Measurements from ENCODE around the gene KPTN. TPM values are rescaled to one million over a fixed set of nuclear protein-coding genes. Genes with fewer than 3 reads are reported as not detected.

The KPTN gene
- total RNA-seq, 1 donor from 2014 or later: 8.7 TPM

DNA sequence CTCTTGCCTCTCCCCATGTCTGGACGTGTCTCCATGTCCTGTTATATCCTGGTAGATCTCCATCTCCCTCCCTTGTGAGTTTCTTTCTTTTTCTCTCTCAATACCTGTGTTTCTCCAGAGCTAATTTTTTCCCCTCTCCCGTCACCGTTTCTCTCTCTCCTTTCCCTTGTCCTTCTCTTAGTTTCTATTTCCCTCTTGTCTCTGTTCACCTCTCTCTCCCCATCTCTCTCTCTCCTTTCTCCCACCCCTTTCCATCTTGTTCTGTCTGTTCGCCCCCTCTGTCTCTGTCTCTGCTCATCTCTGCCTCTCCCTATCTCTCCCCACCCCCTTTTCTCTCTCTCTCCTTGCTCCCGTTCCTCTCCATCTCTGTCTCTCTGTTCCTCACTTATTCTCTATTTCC is 25.3 kb downstream of the KPTN start:
- CTCF ChIA-PET: no interaction called here
- Mint-ChIP-seq H3K9me3 (peaks cover 5% of the 10 kb centered on the region), H3K4me3 (no peak overlapping the region), H3K4me1 (no peaks in the 10 kb centered on the region), H3K27ac (no peak overlapping the region), H3K27me3 (peaks cover 34% of the 10 kb centered on the region), H3K36me3 (ENCODE audit: low read depth) (no peaks in the 10 kb centered on the region)
- ATAC-seq (ENCODE audit: low read depth) (no peak), DNase-seq (no peak)
- intact Hi-C loops (cut with micrococcal nuclease): no loop called here
- no peak for TF ChIP-seq CTCF (IDR thresholded peaks at IDR 0.05)
- POLR2A ChIA-PET: no interaction called here

GRCh38 chr19:47456721-47457474 is 27.1 kb downstream of the KPTN start:
- ChIA-PET CTCF (no interaction called here), POLR2A (no interaction called here)
- ATAC-seq (ENCODE audit: low read depth) (no peak), DNase-seq (no peak)
- intact Hi-C loops (cut with micrococcal nuclease): no loop called here
- H3K4me3 Mint-ChIP-seq: no peak overlapping the region
- no peak overlapping the region for H3K27ac Mint-ChIP-seq
- no peaks in the 10 kb centered on the region for H3K36me3 Mint-ChIP-seq (ENCODE audit: low read depth)
- peaks cover 32% of the 10 kb centered on the region for H3K27me3 Mint-ChIP-seq
- H3K9me3 Mint-ChIP-seq: peaks cover 5% of the 10 kb centered on the region
- no peak for TF ChIP-seq CTCF (IDR thresholded peaks at IDR 0.05)
- no peaks in the 10 kb centered on the region for H3K4me1 Mint-ChIP-seq

DNA sequence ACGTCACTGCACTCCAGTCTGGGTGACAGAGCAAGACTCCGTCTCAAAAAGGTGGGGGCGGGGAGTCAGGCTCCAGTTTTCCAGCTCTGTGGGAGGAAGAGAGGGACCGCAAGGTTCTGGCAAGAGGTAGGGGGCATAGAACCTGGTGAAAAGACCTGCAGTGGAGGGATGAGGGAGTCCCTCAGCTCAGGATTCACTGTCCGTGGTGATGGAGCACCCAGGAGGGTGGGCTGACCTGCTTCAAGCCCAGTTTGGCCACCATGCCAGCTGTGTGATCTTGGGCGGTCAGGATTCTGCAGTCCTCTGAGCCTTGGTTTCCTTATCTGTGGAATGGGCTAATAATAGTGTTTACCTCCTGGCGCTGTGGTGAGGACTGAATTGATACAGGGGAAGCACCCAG is 33.5 kb downstream of the KPTN start:
- Mint-ChIP-seq H3K4me3 (no peak overlapping the region), H3K9me3 (peaks cover 9% of the 10 kb centered on the region), H3K27me3 (peaks cover 52% of the 10 kb centered on the region), H3K27ac (no peak overlapping the region), H3K36me3 (ENCODE audit: low read depth) (no peaks in the 10 kb centered on the region), H3K4me1 (peaks cover 20% of the 10 kb centered on the region)
- CTCF ChIA-PET: no interaction called here
- DNase-seq (no peak), ATAC-seq (ENCODE audit: low read depth) (no peak)
- intact Hi-C loops (cut with micrococcal nuclease): no loop called here
- POLR2A ChIA-PET: no interaction called here
- TF ChIP-seq CTCF (IDR thresholded peaks at IDR 0.05): no peak

DNA sequence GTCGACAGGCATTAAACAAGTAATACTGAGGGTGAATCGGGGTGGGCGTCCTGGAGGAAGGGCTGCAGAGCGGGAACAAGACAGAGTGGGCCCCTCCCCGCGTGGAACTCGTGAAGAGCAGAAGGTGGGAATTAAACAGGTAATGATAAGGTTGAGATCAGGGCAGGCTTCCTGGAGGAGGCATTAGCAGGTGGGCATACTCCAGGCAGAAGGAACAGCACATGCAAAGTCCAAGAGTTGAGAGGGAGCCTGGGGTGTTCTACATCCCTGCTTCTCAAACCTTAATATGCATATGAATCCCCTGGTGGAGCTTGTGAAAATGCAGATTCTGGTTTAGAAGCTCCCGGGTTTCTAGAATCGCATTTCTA is 35.7 kb downstream of the KPTN start:
- Mint-ChIP-seq H3K4me1 (peaks cover 31% of the 10 kb centered on the region), H3K27me3 (peaks cover 61% of the 10 kb centered on the region), H3K36me3 (ENCODE audit: low read depth) (no peaks in the 10 kb centered on the region), H3K4me3 (peak overlapping the region; percentile 22), H3K9me3 (peaks cover 6% of the 10 kb centered on the region), H3K27ac (no peak overlapping the region)
- CTCF ChIA-PET: no interaction called here
- ATAC-seq (ENCODE audit: low read depth): no peak
- POLR2A ChIA-PET: no interaction called here
- intact Hi-C loops (cut with micrococcal nuclease): no loop called here
- DNase-seq: no peak
- TF ChIP-seq CTCF (IDR thresholded peaks at IDR 0.05): no peak

GRCh38 chr19:47447470-47448359 is 36.3 kb downstream of the KPTN start:
- ATAC-seq (ENCODE audit: low read depth) (peak; percentile 29), DNase-seq (no peak)
- ChIA-PET POLR2A (no interaction called here), CTCF (no interaction called here)
- no peaks in the 10 kb centered on the region for H3K36me3 Mint-ChIP-seq (ENCODE audit: low read depth)
- peaks cover 67% of the 10 kb centered on the region for H3K27me3 Mint-ChIP-seq
- peaks cover 6% of the 10 kb centered on the region for H3K9me3 Mint-ChIP-seq
- intact Hi-C loops (cut with micrococcal nuclease): loop anchor here (2.0 kb wide), 1 partner anchor 37 kb away; the partner anchor contains the start of gene KPTN
- peaks cover 31% of the 10 kb centered on the region for H3K4me1 Mint-ChIP-seq
- H3K27ac Mint-ChIP-seq: no peak overlapping the region
- TF ChIP-seq CTCF (IDR thresholded peaks at IDR 0.05): no peak
- no peak overlapping the region for H3K4me3 Mint-ChIP-seq

All from activated B cell treated with CpG ODN at 0.5 μM for 24 hours (primary cell).